Esophagus muscularis mucosa (tissue), 3 donors: ENCODE data around the gene DHRS13.

Experiments used
- CTCF ChIP-seq, 3 experiments: fragments of 200-600 bp in 2 of 3; fragments of 450-650 bp in 1 of 3; sonication (generic) in 2 of 3; IDR thresholded peaks; one replicate each; pipeline ENCODE4 v1.5.1; 2017 to 2019; ENCODE audit warnings: antibody characterized with exemption in 3 of 3, mild to moderate bottlenecking in 2 of 3, moderate library complexity in 1 of 3
- POLR2A ChIP-seq: fragments of 450-650 bp; IDR thresholded peaks from one replicate; pipeline ENCODE4 v1.6.1; 2017; ENCODE audit warnings: antibody characterized with exemption, moderate library complexity, mild to moderate bottlenecking, low read depth
- POLR2AphosphoS5 ChIP-seq, 2 donors: sonication (generic); formaldehyde crosslinking; IDR thresholded peaks; one replicate each; pipeline ENCODE4 v1.6.1; 2017; ENCODE audit warnings: antibody characterized with exemption in 2 of 2

- TF ChIP-seq POLR2AphosphoS5 (IDR thresholded peaks at IDR 0.05) (no peak), CTCF (IDR thresholded peaks at IDR 0.05) (no peak), POLR2A (no peak)
Observed at GRCh38 chr17:28885363-28885762, 17.5 kb downstream of the DHRS13 start.
